ELR (cell line): ENCODE measurements around the gene EGLN2.
"Not testable (repeated sequence)": the region's sequence is repeated elsewhere in the genome, so short reads cannot be mapped to it uniquely, and the experiment has no call there.

Experiments
- DNase-seq: peaks from one replicate; pipeline ENCODE4 v3.0.0-alpha.2; 2015; ENCODE audit warnings: low read depth

Gene EGLN2

DNA sequence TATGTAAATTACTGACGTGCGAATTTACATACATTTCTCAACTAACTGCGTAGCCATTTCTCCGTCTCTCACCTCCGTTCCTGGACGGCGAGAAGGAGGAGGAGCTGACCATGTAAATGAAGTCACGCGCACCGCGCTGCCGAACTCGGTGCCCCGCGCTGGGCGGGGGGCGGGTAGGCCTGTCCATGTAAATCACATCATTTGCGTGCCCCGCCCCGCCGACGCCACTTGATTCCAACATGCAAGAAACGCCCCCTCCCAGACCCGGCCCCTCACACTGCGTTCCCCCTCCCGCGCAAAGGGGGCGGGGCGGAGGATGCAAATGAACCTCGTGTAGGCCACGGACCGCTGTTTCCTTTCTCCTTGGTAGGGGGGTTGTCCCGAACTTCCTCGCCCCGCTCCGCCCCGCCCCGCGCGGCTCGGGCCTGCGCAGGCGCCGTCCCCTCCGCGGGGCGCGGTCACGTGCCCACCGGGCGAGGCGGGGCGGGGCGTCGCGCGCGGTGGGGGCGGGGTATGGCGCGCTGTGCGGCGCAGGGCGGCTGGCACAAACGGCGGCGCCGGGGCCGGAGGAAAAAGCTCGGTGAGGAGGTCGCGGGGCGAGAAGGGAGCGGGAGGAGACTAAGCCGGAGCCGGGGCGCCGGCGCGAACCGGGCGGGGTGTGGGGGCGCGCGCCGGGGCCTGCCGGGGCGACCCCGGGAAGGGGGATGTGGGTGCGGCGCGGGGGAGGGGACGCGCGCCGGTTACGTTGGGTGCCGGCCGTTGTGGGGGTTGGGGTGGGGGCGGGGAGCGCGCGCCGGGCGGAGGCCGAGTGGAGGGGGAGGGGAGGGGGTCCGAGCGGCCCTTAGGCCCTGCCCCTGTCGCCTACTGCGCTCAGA, at the start of gene EGLN2:
Gene EGLN2 (plus strand): TSS at position 509 of the 875 bp plus-strand sequence. CDS start 1,382 bp downstream, outside the sequence.
- DNase-seq, result peak; percentile 99

DNA sequence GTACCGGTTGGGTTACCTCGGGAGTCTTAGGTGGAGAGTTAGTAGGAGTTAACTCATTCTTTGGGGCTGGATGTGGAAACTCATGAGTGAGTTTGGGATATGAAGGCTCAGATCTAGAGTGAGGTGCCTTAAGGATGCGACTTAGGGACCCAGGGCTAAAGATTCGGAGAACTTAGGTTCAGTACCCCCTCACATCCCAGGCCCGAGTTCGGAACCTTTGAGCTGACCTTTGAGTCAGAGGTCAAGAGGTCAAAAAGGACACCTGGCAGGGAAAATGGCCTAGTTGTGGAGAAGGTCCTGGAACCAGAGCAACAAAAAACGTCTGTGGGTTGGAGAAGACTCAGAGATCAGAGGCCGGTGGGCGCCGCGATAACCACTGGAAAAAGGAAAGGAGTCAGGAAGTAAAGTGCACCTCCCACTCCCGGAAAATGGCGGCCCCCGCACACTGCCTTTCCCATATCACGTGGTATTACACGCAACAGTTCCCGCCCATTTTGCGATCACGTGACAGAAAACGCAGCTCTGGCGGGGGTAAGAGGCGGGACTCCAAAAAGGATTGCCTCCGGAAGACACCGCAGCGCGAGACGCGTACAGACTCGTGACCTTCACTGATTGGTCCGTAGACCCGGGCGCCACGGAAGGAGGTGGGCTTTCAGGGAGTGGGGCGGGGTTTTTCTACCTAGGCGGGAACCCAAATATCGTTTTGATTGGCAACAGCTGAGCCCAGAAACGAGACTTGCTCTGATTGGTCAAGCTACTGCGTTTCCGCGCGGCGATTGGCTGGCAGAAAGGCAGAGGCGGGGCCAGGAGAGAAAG, 48.7 kb upstream of the EGLN2 start, which contains the start of gene ACTMAP:
Gene ACTMAP (minus strand): TSS at position 420 of the 816 bp plus-strand sequence. CDS start 674 bp downstream, outside the sequence.
- peak; percentile 100 for DNase-seq

DNA sequence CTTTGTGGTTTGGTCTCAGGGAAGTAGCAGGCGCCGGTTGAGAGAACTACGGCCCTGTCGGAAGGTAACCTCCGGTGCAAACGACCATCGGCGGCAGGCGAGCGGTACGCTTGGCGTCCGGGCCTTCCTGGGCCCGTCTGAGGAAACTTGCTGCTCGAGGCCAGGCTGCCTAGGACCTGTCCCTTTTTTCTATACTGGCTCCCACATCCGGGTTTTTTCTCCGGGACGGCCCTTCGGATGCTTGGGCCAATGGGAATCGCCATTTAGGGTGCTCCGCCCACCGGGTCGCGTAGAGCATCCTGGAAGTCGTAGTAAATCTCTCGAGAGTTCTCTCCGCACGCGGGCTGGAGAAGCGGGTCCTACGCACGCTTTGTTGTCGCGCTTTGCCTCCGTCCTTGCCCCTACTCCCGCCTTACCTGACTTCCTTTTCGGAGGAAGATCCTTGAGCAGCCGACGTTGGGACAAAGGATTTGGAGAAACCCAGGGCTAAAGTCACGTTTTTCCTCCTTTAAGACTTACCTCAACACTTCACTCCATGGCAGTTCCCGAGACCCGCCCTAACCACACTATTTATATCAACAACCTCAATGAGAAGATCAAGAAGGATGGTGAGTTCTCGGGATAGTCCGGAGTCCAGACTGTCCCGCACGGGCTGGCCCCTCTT, 48.0 kb upstream of the EGLN2 start, which contains the start of gene SNRPA:
Gene SNRPA (plus strand): TSS at position 330 of the 664 bp plus-strand sequence. CDS start 206 bp downstream, at position 536.
- peak; percentile 99 for DNase-seq

DNA sequence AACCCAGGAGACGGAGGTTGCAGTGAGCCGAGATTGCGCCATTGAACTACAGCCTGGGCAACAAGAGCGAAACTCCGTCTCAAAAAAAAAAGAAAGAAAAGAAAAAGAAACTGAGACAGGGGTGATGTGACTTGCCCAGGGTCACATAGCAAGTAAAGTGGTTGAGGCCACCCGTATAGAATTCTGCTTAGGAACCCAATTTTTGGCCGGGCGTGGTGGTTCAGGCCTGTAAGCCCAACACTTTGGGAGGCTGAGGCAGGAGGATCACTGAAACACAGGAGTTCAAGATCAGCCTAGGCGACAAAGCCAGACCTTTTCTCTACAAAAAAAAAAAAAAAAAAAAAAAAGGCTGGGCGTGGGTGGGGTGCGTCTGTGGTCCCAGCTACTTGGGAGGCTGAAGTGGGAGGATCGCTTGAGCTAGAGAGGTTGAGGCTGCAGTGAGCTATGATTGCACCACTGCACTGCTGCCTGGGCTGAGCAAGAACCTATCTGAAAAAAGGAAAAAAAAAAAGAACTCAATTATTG, 46.7 kb upstream of the EGLN2 start:
- no peak for DNase-seq

DNA sequence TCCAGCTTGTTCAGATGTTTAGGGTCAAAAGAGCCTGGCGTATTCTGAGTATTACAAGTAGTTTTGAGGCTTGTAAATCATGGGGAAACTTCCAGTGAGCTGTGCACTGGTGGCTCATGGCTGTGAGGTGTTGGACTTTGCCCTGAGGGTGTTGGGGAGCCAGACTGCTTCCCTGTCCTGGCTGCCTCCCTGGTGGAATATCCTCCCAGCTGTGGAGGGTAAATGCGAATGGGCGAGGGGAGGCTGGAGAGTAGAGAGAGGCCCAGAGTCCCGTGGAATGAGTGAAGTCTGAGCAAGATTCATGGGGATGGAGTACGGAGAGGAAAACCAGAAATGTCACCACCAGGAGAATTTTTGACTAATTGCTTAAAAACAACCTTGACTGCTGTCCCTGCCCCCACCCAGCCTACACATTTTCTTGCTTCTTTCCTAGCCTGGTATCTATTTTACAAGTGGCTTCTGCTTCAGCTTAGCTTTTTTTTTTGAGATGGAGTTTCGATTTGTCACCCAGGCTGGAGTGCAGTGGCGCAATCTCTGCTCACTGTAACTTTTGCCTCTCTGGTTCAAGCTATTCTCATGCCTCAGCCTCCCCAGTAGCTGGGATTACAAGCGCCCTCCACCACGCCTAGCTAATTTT, 44.3 kb upstream of the EGLN2 start:
- DNase-seq, result peak; percentile 28

DNA sequence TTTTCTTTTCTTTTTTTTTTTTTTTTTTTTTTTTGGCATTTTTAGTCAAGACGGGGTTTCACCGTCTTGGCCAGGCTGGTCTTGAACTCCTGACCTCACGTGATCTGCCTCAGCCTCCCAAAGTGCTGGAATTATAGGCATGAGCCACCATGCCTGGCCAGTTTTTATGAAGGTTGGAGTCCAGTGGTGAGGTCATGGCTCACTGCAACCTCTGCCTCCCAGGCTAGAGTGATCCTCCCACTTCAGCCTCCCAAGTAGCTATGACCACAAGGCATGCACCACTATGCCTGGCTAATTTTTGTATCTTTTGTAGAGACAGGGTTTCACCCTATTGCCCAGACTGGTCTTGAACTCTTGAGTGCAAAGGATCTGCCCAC, 43.8 kb upstream of the EGLN2 start:
- no peak for DNase-seq

DNA sequence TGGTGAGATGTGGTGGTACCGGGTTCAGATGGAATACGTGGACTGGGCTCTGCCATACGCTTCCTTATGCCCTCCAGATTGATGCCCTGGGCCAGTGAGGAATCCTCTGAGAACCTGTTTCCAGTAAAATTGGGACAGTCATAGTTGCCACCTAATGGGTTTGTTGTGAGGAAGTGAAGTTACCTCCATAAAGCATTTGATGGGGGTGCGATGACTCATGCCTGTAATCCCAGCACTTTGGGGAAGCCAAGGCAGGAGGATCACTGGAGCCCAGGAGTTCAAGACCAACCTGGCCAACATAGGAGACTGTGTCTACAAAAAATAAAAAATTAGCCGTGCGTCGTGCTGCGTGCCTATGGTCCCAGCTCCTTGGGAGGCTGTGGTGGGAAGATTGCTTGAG, 43.2 kb upstream of the EGLN2 start:
- DNase-seq, result no peak

DNA sequence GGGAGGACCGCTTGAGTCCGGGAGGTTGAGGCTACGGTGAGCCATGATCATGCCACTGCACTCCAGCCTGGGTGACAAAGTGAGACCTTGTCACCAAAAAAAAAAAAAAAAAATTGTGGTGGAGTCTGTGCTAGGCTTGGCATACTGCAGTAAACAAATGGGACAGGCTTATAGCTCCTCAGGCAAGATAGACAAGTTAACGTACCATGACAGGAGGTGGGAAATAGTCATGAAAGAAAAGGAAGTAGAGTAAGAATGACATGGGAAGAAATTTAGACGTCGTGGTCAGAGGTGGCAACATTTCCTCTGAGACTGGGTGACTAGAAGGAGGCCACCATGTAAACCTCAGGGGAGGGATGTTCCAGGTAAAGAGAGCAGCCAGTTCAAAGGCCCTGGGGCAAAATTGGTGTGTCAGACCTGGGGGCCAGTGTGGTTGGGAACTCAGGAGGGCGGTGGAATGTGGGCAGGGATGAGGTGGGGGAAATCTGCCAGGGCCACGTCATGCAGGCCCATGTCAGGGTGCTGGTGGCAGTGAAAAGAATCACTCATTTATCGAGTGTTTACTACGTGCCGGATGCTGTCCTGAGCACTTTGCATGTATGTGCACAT, 42.4 kb upstream of the EGLN2 start:
- DNase-seq, result peak; percentile 37

DNA sequence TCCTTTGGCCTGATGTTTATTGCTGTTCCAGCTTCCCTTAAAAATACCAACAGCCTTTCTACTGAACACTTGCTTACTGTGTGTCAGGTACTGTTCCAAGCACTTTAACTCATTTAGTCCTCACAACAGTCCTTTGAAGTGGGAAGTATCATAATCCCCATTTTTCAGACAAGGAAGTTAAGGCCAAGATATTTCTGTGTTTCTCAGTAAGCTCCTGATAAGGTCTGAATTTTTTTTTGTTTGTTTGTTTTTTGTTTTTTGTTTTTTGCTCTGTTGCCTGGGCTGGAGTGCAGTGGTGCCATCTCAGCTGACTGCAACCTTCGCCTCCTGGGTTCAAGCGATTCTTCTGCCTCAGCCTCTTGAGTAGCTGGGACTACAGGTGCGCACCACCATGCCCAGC, 40.5 kb upstream of the EGLN2 start:
- DNase-seq, result no peak

DNA sequence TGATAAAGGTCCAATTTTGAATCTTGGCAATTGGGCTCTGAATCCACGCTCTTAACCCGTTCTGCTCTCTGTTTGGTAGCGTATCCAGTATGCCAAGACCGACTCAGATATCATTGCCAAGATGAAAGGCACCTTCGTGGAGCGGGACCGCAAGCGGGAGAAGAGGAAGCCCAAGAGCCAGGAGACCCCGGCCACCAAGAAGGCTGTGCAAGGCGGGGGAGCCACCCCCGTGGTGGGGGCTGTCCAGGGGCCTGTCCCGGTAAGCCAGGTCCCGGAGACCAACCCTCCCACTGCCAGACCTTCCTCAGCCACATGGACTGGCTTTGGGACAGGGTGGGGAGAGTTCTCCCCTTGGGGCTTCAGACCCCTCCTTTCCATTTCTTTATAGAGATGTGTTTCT, 39.6 kb upstream of the EGLN2 start:
- DNase-seq, result no peak

DNA sequence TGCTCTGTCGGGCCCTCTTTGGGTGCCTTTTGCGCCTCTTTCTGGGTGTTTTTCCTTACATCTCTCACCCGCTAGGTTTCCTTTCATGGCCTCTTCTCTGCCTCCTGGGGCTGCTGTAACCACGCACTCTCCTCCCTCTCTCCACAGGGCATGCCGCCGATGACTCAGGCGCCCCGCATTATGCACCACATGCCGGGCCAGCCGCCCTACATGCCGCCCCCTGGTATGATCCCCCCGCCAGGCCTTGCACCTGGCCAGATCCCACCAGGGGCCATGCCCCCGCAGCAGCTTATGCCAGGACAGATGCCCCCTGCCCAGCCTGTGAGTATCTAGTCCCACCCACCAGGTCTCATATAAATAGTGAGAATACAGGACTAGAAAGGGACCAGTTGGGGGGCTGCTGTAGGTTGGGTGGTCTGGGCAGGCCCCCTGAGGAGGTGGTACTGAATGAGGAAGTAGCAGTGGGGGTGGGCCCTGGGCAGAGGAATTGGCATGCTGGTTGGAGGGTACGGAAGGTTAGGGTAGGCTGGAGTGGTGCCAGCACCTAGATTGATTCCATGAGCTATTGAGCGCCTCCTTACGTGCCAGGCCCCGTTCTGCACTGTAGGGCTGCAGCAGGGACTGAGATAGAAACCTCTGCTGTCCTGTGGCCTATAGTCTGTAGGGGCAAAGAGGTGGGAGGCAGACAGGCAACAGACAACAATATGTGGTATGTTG, 36.1 kb upstream of the EGLN2 start:
- no peak for DNase-seq

DNA sequence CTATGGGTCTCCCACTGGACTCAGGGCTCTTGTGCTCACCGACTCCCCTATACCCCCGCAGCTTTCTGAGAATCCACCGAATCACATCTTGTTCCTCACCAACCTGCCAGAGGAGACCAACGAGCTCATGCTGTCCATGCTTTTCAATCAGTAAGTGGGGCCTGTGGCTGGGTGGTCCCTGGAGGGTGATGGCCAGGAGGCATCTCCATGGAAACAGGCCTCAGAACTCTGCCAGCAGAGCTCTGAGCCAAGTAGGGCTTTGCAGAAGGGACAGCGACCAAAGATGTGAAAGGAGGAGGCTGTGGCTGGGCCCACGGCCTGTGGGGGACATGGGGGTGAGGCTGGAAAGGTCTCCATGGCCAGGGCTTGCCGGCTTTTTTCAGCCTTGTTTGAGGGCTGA, 35.5 kb upstream of the EGLN2 start:
- DNase-seq, result no peak

DNA sequence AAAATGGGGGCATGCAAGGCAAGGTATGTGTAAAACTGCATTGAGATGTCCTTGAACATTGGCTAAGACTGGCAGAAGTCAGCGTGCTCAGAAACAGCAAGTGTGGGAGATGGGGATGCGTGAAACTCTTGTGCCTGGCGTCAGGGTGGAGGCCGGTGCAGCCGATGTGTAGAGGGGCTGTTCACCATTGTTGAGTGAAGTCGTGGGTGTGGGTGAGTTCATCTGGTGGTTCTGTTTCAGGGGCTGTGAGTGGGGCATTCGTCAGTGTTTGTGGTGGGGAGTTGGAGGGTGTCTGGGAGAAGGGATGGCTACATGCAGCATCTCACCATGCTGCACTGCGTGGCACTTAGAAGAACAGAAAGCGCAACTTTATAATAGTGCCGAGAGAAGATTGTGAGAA, 35.0 kb upstream of the EGLN2 start:
- DNase-seq, result no peak

DNA sequence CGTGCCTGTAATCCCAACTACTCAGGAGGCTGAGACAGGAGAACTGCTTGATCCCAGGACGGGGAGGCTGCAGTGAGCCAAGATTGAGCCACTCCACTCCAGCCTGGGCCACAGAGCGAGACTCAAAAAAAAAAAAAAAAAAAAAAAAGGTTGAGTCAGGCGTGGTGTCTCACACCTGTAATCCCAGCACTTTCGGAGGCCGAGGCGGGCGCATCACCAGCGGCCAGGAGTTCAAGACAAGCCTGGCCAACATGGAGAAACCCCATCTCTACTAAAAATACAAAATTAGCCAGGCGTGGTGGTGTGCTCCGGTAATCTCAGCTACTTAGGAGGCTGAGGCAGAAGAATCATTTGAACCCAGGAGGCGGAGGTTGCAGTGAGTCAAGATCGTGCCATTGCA, 32.6 kb upstream of the EGLN2 start:
- DNase-seq, result not testable (repeated sequence)

DNA sequence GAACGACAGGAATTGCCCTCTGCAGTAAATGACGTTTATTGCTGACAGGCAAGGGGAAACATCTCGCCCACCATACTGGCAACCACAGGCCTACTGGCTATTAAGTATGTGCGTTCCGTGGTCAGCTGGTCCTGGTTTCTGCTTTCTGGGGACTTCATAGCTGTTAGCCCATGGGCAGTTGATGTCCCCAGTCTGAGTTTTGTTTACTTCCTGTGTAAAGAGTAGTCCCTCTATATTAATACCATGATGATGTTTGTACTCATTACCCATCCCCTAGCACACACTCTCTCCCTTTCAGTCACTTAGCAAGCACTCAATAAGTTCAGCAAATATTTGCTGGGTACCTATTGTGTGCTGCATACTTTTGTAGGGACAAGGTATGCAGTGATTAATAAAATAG, 30.1 kb upstream of the EGLN2 start:
- no peak for DNase-seq

DNA sequence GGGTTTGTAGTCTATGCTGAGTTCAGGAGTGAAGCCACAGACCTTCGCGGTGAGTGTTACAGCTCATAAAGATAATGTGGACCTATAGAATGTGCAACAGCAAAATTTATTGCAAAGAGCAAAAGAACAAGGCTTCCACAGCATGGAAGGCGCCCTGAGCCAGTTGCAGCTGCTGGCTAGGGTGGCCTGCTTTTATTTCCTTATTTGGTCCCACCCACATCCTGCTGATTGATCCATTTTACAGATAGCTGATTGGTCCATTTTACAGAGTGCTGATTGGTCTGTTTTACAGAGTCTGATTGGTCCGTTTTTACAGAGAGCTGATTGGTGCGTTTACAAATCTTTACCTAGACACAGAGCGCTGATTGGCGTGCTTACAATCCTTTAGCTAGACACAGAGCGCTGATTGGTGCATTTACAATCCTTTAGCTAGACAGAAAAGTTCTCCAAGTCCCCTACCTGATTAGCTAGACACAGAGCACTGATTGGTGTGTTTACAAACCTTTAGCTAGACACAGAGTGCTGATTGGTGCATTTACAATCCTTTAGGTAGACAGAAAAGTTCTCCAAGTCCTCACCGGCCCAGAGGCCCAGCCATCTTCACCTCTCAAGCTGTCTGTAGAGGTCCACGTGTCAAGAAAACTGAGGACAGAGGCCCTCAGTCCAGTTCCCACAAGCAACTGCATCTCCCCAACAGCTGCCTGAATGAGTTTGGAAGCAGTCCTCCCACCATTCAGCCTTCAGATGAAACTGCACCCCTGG, 27.7 kb upstream of the EGLN2 start:
- DNase-seq, result peak; percentile 26

DNA sequence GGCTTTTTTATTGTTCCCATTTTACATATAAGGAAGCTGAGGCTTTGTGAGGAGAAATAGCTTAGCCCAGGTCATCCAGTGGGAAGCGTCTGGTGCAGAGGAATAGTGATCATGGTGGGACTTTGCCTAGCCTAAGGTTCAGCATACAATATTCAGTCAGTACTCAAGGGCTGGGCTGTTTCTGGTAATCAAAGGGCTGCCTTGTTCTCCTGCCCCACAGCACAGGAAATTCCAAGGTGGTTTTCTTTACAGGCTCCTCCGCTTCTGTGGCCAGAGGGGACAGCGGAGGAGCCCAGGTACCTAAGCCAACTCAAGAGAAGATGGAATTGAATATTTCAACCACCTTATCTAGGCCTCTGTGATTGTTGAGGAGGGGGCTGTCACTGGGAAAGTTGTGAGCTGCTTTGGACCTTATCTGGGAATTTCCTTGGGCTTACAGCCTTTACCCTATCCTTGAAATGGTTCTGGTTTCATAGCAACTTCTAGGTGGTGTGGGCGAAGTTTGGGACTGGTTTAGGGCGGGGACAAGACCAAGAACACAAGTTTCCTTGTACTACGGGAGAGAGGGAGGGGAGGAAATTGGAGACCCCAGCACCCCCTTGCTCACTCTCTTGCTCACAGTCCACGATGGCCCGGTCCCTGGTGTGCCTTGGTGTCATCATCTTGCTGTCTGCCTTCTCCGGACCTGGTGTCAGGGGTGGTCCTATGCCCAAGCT, 23.9 kb upstream of the EGLN2 start, which contains the start of gene MIA:
Gene MIA (plus strand): TSS at position 606 of the 716 bp plus-strand sequence. CDS start 22 bp downstream, at position 628.
- peak; percentile 22 for DNase-seq

DNA sequence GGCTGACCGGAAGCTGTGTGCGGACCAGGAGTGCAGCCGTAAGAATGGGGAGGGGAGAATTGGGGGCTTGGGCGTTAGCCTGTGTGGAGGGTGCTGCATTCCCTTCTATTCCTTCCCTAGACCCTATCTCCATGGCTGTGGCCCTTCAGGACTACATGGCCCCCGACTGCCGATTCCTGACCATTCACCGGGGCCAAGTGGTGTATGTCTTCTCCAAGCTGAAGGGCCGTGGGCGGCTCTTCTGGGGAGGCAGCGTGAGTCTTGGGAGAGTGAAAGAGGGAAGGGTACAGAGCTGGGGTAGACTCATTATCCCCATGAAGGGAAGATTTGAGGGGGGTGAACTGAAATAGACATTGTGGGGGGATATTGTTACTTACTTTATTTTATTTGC, 23.4 kb upstream of the EGLN2 start:
- no peak for DNase-seq

DNA sequence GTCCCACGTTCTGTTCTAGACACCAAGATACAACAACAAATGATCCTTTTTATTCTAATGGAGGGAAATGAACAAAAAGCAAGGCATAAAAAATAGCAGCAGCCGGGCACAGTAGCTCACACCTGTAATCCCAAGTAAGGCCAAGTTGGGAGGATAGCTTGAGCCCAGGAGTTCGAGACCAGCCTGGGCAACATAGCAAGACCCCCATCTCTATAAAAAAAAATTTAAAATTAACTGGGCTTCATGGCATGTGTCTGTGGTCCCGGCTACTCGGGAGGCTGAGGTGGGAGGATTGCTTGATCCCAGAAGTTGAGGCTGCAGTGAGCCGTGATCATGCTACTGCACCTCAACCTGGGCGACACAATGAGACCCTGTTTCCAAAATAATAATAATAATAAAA, 22.6 kb upstream of the EGLN2 start:
- no peak for DNase-seq
